Bronchial epithelial cell (primary cell): ENCODE measurements around the gene FRZB. TPM values are rescaled to one million over a fixed set of nuclear protein-coding genes. Genes with fewer than 3 reads are reported as not detected.
"Not testable (repeated sequence)": the region's sequence is repeated elsewhere in the genome, so short reads cannot be mapped to it uniquely, and the experiment has no call there.

Experiments
- DNase-seq: peaks from one replicate; pipeline ENCODE4 v3.0.0-alpha.2; 2010; ENCODE audit warnings: low read depth
- FAIRE-seq: peaks from 2 replicates; lab custom pipeline; 2011; peaks lifted over from hg19 to GRCh38; lab: Jason Lieb, UNC
- H3K27me3 ChIP-seq: 2 replicates; pipeline ENCODE4 v1.5.1; 2011; ENCODE audit warnings: low read length; ENCODE audit not compliant: control insufficient read depth, insufficient read depth
- H3K36me3 ChIP-seq: 2 replicates; pipeline ENCODE4 v1.5.1; 2011; ENCODE audit warnings: low read length; ENCODE audit not compliant: control insufficient read depth, insufficient read depth
- H3K4me3 ChIP-seq: 2 replicates; pipeline ENCODE4 v1.5.1; 2011; ENCODE audit warnings: mild to moderate bottlenecking, low read depth, low read length, control low read depth
- total RNA-seq: library from RNA; depleted of rRNA; stranded (reverse); fragments of >200 nt; gene quantifications from 2 replicates; pipeline ENCODE4 v1.2.1, GENCODE V29; 2014
- TF ChIP-seq, protein P1 (sequence below): IDR thresholded peaks from 2 replicates; pipeline ENCODE4 v1.5.1; 2011; ENCODE audit warnings: mild to moderate bottlenecking, moderate library complexity, low read length, control low read depth, inconsistent platforms; ENCODE audit not compliant: insufficient read depth, severe bottlenecking

FRZB gene
- total RNA-seq, 1 donor from 2014 or later, result 0.26 TPM

DNA sequence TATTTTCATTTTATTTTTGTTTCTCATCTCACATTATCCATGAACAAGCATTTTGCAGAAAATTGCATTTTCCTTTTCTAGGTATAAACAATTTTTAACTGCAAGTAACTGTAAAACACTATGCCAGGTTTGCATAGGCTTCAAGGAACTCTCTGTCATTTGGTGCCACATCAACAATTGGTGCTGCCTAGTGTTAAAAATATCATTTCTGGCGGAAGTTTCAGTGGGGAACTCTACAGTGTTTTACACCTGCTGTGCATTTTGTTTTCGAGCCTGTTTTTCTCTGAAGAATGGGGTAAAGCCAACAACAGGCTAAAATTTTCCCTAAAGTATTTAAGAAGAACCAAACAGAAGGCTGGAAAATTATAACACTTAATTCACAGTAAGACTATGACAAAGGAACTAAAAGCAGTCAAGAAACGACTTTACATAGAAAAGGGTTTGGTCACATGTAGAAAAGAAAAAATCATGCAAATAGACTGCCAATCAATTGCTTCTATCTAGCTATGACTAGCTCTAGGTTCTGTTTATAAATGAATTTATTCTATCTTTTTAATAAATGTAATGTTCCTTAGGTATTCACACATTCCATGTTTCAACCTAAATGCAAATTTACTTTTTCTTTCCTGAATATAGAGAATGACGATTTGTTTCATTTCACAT, 21.4 kb upstream of the FRZB start:
- Histone ChIP-seq H3K36me3 (no peaks in the 10 kb centered on the region), H3K27me3 (no peaks in the 10 kb centered on the region), H3K4me3 (no peak overlapping the region)
- FAIRE-seq, result no peak
- DNase-seq, result no peak
- TF ChIP-seq, protein P1, sequence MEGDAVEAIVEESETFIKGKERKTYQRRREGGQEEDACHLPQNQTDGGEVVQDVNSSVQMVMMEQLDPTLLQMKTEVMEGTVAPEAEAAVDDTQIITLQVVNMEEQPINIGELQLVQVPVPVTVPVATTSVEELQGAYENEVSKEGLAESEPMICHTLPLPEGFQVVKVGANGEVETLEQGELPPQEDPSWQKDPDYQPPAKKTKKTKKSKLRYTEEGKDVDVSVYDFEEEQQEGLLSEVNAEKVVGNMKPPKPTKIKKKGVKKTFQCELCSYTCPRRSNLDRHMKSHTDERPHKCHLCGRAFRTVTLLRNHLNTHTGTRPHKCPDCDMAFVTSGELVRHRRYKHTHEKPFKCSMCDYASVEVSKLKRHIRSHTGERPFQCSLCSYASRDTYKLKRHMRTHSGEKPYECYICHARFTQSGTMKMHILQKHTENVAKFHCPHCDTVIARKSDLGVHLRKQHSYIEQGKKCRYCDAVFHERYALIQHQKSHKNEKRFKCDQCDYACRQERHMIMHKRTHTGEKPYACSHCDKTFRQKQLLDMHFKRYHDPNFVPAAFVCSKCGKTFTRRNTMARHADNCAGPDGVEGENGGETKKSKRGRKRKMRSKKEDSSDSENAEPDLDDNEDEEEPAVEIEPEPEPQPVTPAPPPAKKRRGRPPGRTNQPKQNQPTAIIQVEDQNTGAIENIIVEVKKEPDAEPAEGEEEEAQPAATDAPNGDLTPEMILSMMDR, result no peak

- Histone ChIP-seq H3K27me3 (no peaks in the 10 kb centered on the region), H3K36me3 (no peaks in the 10 kb centered on the region), H3K4me3 (no peak overlapping the region)
- FAIRE-seq (no peak), DNase-seq (no peak)
- TF ChIP-seq, protein P1, result no peak
These were observed 20.7 kb upstream of the FRZB start for GRCh38 chr2:182887093-182887492.

- H3K27me3 ChIP-seq, result no peaks in the 10 kb centered on the region
- FAIRE-seq (no peak), DNase-seq (no peak)
- H3K4me3 ChIP-seq, result no peak overlapping the region
- H3K36me3 ChIP-seq, result no peaks in the 10 kb centered on the region
- TF ChIP-seq, protein P1, result no peak
These were observed 19.3 kb upstream of the FRZB start for GRCh38 chr2:182885771-182886170.

DNA sequence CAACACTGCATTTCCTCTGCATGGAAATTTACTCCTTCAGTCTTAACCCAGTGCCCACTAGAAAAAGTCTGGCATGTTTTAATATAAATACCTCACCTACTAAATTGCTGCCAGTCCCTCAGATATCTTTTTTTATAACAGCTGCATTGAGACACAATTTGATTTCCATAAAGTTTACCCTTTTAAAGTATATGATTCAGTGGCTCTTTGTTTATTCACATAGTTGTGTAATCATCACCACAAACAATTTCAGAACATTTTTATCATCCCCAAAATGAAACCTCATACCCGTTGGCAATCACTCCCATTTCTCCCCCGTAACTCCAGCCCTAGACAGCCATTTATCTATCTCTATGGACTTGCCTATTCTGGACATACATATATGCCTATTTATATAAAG, 17.0 kb upstream of the FRZB start:
- no peak for FAIRE-seq
- H3K4me3 ChIP-seq, result no peak overlapping the region
- TF ChIP-seq, protein P1, result no peak
- no peak for DNase-seq
- H3K36me3 ChIP-seq, result no peaks in the 10 kb centered on the region
- H3K27me3 ChIP-seq, result no peaks in the 10 kb centered on the region

DNA sequence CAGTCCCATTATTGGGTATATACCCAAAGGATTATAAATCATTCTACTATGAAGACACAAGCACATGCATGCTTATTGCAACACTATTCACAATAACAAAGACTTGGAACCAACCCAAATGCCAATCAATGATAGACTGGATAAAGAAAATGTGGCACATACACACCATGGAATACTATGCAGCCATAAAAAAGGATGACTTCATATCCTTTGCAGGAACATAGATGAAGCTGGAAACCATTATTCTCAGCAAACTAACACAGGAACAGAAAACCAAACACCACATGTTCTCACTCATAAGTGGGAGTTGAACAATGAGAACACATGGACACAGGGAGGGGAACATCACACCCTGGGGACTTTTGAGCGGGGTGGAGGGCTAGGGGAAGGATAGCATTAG, 13.7 kb upstream of the FRZB start:
- H3K4me3 ChIP-seq, H3K36me3 ChIP-seq, DNase-seq, H3K27me3 ChIP-seq, FAIRE-seq: not testable (repeated sequence)

DNA sequence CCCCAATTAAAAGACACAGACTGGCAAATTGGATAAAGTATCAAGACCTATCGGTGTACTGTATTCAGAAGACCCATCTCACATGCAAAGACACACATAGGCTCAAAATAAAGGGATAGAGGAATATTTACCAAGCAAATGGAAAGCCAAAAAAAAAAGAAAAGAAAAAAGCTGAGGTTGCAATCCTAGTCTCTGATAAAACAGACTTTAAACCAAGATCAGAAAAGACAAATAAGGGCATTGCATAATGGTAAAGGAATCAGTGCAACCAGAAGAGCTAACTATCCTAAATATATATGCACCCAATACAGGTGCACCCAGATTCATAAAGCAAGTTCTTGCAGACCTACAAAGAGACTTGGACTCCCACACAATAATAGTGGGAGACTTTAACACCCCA, 10.2 kb upstream of the FRZB start:
- FAIRE-seq, H3K27me3 ChIP-seq, DNase-seq, H3K36me3 ChIP-seq, H3K4me3 ChIP-seq: not testable (repeated sequence)

DNA sequence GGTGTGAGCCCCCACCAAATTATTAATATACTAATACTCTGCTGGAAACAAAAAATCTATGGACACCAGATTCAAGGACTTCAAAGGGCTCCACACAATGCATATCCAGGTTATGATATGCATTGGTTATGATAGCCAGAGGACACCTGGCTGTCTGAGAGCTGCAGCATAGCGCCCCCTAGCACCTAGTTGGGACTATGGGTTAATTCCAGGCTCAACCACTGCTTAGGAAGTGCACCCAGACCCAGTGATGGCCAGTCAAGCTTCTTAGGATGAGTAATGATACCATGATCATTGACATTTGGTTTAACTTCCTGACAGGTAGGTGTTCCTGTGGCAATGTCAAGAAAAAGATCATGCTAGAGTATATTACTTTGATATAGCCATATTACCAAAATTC, 3.8 kb upstream of the FRZB start:
- DNase-seq (no peak), FAIRE-seq (no peak)
- Histone ChIP-seq H3K27me3 (peaks cover 7% of the 10 kb centered on the region), H3K36me3 (no peaks in the 10 kb centered on the region), H3K4me3 (no peak overlapping the region)
- TF ChIP-seq, protein P1, result peak; percentile 30
